WTC11 (cell line): ENCODE results near the gene OTOS. TPM values are rescaled to one million over a fixed set of nuclear protein-coding genes. Genes with fewer than 3 reads are reported as not detected.
A peak's percentile ranks its signal among the peaks of the same experiment; 100 is the strongest.

Experiments
- ATAC-seq: fragments of 200-7000 bp; cut with Tn5 transposase; 2 replicates; pipeline ENCODE4 v1.10.0; 2021; ENCODE audit warnings: mild to moderate bottlenecking, moderate library complexity
- CTCF ChIA-PET: fragments of 300-600 bp; sonication (Branson Sonifier 250); formaldehyde crosslinking; loops from one replicate; lab custom pipeline; 2021; ENCODE audit warnings: antibody characterized with exemption; lab: Charles Lee
- POLR2A ChIA-PET: fragments of 350-600 bp; sonication (Branson Sonifier 250); formaldehyde crosslinking; loops from one replicate; lab custom pipeline; 2021; ENCODE audit warnings: antibody characterized with exemption; lab: Charles Lee
- DNase-seq: peaks from one replicate; pipeline ENCODE4 v3.0.0; 2021; ENCODE audit warnings: low spot score
- H3K27ac Mint-ChIP-seq: 2 replicates; pipeline ENCODE4 v1.8.0; 2021; ENCODE audit warnings: mixed read lengths
- H3K27me3 Mint-ChIP-seq: 2 replicates; pipeline ENCODE4 v1.8.0; 2021; ENCODE audit warnings: low read depth, mild to moderate bottlenecking, moderate library complexity, mixed read lengths
- H3K36me3 Mint-ChIP-seq: 2 replicates; pipeline ENCODE4 v1.8.0; 2021; ENCODE audit warnings: mixed read lengths
- H3K4me1 Mint-ChIP-seq: 2 replicates; pipeline ENCODE4 v1.8.0; 2022; ENCODE audit warnings: mixed read lengths
- H3K4me3 Mint-ChIP-seq: 2 replicates; pipeline ENCODE4 v1.8.0; 2021; ENCODE audit warnings: mild to moderate bottlenecking, moderate library complexity, mixed read lengths
- H3K9me3 Mint-ChIP-seq: 2 replicates; pipeline ENCODE4 v1.8.0; 2021; ENCODE audit warnings: mixed read lengths
- ATF1 ChIP-seq: sonication (generic); formaldehyde crosslinking; IDR thresholded peaks from 2 replicates; pipeline ENCODE4 v1.8.1; 2023; ENCODE audit warnings: mild to moderate bottlenecking, moderate library complexity, missing genetic modification reagents
- CBFB ChIP-seq: sonication (generic); formaldehyde crosslinking; IDR thresholded peaks from 2 replicates; pipeline ENCODE4 v1.8.1; 2022; ENCODE audit warnings: mild to moderate bottlenecking, low read depth, missing genetic modification reagents
- CREB1 ChIP-seq: sonication (generic); formaldehyde crosslinking; IDR thresholded peaks from 2 replicates; pipeline ENCODE4 v1.8.0; 2023; ENCODE audit warnings: mild to moderate bottlenecking, missing genetic modification reagents
- ESRRA ChIP-seq: sonication (generic); formaldehyde crosslinking; IDR thresholded peaks from 2 replicates; pipeline ENCODE4 v1.8.1; 2022; ENCODE audit warnings: mild to moderate bottlenecking, missing genetic modification reagents, borderline replicate concordance
- HMGA2 ChIP-seq: fragments of 250-450 bp; sonication (Bioruptor Pico); IDR thresholded peaks from 2 replicates; pipeline ENCODE4 v1.4.0; 2021; ENCODE audit warnings: mild to moderate bottlenecking, moderate library complexity
- NFATC4 ChIP-seq: fragments of 250-450 bp; sonication (Bioruptor Pico); IDR thresholded peaks from 2 replicates; pipeline ENCODE4 v1.9.0; 2021; ENCODE audit warnings: mild to moderate bottlenecking
- NR2C2 ChIP-seq: sonication (generic); formaldehyde crosslinking; IDR thresholded peaks from 2 replicates; pipeline ENCODE4 v1.8.0; 2022; ENCODE audit warnings: mild to moderate bottlenecking, missing genetic modification reagents
- NR3C1 ChIP-seq: sonication (generic); formaldehyde crosslinking; conservative IDR thresholded peaks from 2 replicates; pipeline ENCODE4 v1.8.1; 2023; ENCODE audit warnings: low read depth, mild to moderate bottlenecking, missing genetic modification reagents
- SP1 ChIP-seq: sonication (generic); formaldehyde crosslinking; conservative IDR thresholded peaks from 2 replicates; pipeline ENCODE4 v1.8.1; 2022; ENCODE audit warnings: missing genetic modification reagents
- ZNF138 ChIP-seq: sonication (generic); formaldehyde crosslinking; conservative IDR thresholded peaks from 2 replicates; pipeline ENCODE4 v1.8.1; 2022; ENCODE audit warnings: mild to moderate bottlenecking, moderate library complexity, missing genetic modification reagents
- ZNF232 ChIP-seq: sonication (generic); formaldehyde crosslinking; IDR thresholded peaks from 2 replicates; pipeline ENCODE4 v1.8.0; 2022; ENCODE audit warnings: mild to moderate bottlenecking, missing genetic modification reagents
- ZNF317 ChIP-seq: sonication (generic); formaldehyde crosslinking; IDR thresholded peaks from 2 replicates; pipeline ENCODE4 v1.8.1; 2023; ENCODE audit warnings: low read depth, mild to moderate bottlenecking, moderate library complexity, missing genetic modification reagents, borderline replicate concordance
- ZNF671 ChIP-seq: fragments of 250-450 bp; sonication (Bioruptor Pico); IDR thresholded peaks from 2 replicates; pipeline ENCODE4 v1.8.0; 2021; ENCODE audit warnings: mild to moderate bottlenecking
- total RNA-seq: library from RNA; stranded (reverse); gene quantifications from 3 replicates; pipeline ENCODE4 v1.2.3, GENCODE V29; 2021
- TF ChIP-seq, protein P1 (sequence below): sonication (generic); formaldehyde crosslinking; IDR thresholded peaks from 2 replicates; pipeline ENCODE4 v1.8.1; 2022; ENCODE audit warnings: mild to moderate bottlenecking, missing genetic modification reagents, moderate library complexity, borderline replicate concordance
- TF ChIP-seq, protein P2 (sequence below): fragments of 250-450 bp; sonication (Bioruptor Pico); IDR thresholded peaks from 2 replicates; pipeline ENCODE4 v2.1.2; 2022; ENCODE audit warnings: mild to moderate bottlenecking, moderate library complexity
- TF ChIP-seq, protein P3 (sequence below): sonication (generic); formaldehyde crosslinking; IDR thresholded peaks from 2 replicates; pipeline ENCODE4 v1.8.1; 2023; ENCODE audit warnings: mild to moderate bottlenecking, missing genetic modification reagents
- TF ChIP-seq, protein P4 (sequence below): sonication (generic); formaldehyde crosslinking; IDR thresholded peaks from 2 replicates; pipeline ENCODE4 v1.8.0; 2023; ENCODE audit warnings: missing genetic modification reagents, mild to moderate bottlenecking, borderline replicate concordance
- TF ChIP-seq, protein P5 (sequence below): sonication (generic); formaldehyde crosslinking; IDR thresholded peaks from 2 replicates; pipeline ENCODE4 v1.8.0; 2022; ENCODE audit warnings: mild to moderate bottlenecking, missing genetic modification reagents
- TF ChIP-seq, protein P6 (sequence below): sonication (generic); formaldehyde crosslinking; IDR thresholded peaks from 2 replicates; pipeline ENCODE4 v1.8.1; 2023; ENCODE audit warnings: mild to moderate bottlenecking, missing genetic modification reagents, borderline replicate concordance

Gene OTOS
- total RNA-seq, 1 experiment from 2014 or later, result not detected

DNA sequence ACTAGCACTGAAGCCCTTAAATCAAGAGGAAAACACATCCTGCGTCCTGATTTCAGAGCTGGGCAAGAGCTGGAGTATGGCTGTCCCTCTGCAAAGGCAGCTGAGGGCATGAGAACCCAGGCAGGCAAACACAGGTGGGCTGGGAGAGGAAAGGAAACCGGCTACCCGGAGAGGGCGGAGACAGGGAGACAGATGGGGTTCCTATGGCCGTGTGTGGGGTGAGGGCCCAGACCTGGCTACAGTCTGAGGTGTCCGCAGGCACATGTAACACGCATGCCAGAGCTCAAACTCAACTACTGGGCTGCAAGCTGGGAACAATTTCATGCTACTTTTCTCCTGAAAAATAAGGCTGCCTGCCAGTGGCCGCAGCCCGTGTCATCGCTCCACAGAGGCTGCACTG, 7.1 kb downstream of the OTOS start (continued):
- no peak for TF ChIP-seq CBFB (CRISPR knock-in tag)
- TF ChIP-seq, protein P1, sequence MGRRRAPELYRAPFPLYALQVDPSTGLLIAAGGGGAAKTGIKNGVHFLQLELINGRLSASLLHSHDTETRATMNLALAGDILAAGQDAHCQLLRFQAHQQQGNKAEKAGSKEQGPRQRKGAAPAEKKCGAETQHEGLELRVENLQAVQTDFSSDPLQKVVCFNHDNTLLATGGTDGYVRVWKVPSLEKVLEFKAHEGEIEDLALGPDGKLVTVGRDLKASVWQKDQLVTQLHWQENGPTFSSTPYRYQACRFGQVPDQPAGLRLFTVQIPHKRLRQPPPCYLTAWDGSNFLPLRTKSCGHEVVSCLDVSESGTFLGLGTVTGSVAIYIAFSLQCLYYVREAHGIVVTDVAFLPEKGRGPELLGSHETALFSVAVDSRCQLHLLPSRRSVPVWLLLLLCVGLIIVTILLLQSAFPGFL (CRISPR knock-in tag), result no peak

DNA sequence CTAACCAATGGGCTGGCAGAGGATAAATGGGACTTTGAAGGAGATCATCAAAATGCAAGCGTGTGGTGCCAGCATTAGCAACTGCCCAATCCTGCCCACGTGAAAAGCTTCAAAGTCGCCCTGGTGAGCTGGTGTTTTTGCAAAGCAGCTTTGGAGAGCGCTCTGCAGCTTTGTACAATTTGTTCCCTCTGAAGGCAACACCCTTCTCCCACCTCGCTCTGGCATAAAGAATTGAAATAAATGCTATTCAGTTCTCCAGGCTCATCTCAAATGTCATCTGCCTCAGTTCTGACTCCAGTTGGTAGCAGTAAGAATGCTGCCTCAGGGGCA, 7.8 kb downstream of the OTOS start:
- Mint-ChIP-seq H3K4me3 (no peak overlapping the region), H3K27me3 (peaks cover 9% of the 10 kb centered on the region), H3K36me3 (peaks cover 58% of the 10 kb centered on the region), H3K4me1 (peaks cover 21% of the 10 kb centered on the region), H3K27ac (no peak overlapping the region), H3K9me3 (no peaks in the 10 kb centered on the region)
- TF ChIP-seq, protein P2, sequence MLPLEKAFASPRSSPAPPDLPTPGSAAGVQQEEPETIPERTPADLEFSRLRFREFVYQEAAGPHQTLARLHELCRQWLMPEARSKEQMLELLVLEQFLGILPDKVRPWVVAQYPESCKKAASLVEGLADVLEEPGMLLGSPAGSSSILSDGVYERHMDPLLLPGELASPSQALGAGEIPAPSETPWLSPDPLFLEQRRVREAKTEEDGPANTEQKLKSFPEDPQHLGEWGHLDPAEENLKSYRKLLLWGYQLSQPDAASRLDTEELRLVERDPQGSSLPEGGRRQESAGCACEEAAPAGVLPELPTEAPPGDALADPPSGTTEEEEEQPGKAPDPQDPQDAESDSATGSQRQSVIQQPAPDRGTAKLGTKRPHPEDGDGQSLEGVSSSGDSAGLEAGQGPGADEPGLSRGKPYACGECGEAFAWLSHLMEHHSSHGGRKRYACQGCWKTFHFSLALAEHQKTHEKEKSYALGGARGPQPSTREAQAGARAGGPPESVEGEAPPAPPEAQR (CRISPR knock-in tag), result no peak
- TF ChIP-seq, protein P3, sequence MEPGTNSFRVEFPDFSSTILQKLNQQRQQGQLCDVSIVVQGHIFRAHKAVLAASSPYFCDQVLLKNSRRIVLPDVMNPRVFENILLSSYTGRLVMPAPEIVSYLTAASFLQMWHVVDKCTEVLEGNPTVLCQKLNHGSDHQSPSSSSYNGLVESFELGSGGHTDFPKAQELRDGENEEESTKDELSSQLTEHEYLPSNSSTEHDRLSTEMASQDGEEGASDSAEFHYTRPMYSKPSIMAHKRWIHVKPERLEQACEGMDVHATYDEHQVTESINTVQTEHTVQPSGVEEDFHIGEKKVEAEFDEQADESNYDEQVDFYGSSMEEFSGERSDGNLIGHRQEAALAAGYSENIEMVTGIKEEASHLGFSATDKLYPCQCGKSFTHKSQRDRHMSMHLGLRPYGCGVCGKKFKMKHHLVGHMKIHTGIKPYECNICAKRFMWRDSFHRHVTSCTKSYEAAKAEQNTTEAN (CRISPR knock-in tag), result no peak
- TF ChIP-seq ESRRA (CRISPR knock-in tag) (no peak), SP1 (CRISPR knock-in tag) (no peak), ZNF138 (CRISPR knock-in tag) (no peak), NR2C2 (CRISPR knock-in tag) (no peak)
- DNase-seq (no peak), ATAC-seq (no peak)
- ChIA-PET CTCF (interaction anchor here (1.3 kb wide), 1 partner anchor 364 kb away, joined by 3 read pairs; no protein-coding TSS in a partner anchor), POLR2A (no interaction called here)

DNA sequence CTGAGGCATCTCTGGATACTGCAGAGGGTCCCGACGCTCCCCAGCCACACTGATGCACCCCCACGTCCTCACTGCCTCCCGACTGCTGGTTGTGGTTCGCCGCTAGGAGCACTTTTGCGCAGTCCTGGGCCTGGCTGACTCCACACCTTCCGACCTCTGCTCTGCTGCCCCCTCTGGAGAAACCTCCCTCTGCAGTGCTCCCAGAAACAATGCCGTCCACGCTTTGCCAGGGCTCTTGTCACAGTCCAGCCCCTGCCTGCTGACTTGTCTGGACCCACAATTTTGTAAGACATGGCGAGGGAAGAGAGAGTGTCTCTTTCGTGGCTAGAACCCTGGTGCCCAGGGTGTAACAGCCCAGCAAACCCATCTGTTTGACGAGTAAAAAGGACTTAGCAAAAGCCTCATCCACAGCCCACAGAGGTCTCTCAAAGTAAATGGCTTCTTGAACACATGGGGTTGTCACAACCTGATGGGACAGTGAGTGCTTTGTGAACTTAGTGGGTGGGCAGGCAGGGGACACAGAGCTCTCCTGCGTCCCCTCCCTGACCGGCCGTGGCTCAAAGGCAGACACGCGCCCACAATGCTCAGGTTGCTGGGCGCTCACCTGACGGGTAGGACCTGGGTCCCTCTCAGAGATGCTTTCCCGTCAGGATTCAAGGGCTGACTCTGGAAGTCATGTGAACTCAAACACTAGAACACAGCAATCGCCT, 8.4 kb downstream of the OTOS start:
- Mint-ChIP-seq H3K27me3 (peaks cover 6% of the 10 kb centered on the region), H3K27ac (no peak overlapping the region), H3K9me3 (no peaks in the 10 kb centered on the region), H3K4me1 (peaks cover 19% of the 10 kb centered on the region), H3K4me3 (no peak overlapping the region), H3K36me3 (peaks cover 58% of the 10 kb centered on the region)
- POLR2A ChIA-PET, result no interaction called here
- CTCF ChIA-PET, result interaction anchor here (1.3 kb wide), 1 partner anchor 365 kb away, joined by 3 read pairs; no protein-coding TSS in a partner anchor
- DNase-seq, result peak; percentile 48
- ATAC-seq, result peak; percentile 65
- no peak for TF ChIP-seq ZNF671
- TF ChIP-seq ZNF317 (CRISPR knock-in tag), result no peak
- TF ChIP-seq, protein P3 (CRISPR knock-in tag), result no peak
- TF ChIP-seq, protein P4, sequence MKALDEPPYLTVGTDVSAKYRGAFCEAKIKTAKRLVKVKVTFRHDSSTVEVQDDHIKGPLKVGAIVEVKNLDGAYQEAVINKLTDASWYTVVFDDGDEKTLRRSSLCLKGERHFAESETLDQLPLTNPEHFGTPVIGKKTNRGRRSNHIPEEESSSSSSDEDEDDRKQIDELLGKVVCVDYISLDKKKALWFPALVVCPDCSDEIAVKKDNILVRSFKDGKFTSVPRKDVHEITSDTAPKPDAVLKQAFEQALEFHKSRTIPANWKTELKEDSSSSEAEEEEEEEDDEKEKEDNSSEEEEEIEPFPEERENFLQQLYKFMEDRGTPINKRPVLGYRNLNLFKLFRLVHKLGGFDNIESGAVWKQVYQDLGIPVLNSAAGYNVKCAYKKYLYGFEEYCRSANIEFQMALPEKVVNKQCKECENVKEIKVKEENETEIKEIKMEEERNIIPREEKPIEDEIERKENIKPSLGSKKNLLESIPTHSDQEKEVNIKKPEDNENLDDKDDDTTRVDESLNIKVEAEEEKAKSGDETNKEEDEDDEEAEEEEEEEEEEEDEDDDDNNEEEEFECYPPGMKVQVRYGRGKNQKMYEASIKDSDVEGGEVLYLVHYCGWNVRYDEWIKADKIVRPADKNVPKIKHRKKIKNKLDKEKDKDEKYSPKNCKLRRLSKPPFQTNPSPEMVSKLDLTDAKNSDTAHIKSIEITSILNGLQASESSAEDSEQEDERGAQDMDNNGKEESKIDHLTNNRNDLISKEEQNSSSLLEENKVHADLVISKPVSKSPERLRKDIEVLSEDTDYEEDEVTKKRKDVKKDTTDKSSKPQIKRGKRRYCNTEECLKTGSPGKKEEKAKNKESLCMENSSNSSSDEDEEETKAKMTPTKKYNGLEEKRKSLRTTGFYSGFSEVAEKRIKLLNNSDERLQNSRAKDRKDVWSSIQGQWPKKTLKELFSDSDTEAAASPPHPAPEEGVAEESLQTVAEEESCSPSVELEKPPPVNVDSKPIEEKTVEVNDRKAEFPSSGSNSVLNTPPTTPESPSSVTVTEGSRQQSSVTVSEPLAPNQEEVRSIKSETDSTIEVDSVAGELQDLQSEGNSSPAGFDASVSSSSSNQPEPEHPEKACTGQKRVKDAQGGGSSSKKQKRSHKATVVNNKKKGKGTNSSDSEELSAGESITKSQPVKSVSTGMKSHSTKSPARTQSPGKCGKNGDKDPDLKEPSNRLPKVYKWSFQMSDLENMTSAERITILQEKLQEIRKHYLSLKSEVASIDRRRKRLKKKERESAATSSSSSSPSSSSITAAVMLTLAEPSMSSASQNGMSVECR (CRISPR knock-in tag), result no peak
- TF ChIP-seq, protein P5, sequence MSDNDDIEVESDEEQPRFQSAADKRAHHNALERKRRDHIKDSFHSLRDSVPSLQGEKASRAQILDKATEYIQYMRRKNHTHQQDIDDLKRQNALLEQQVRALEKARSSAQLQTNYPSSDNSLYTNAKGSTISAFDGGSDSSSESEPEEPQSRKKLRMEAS (CRISPR knock-in tag), result no peak
- TF ChIP-seq NFATC4 (CRISPR knock-in tag), result no peak
- TF ChIP-seq ATF1 (CRISPR knock-in tag), result no peak
- TF ChIP-seq CREB1 (CRISPR knock-in tag), result no peak
- no peak for TF ChIP-seq NR3C1 (CRISPR knock-in tag)
- TF ChIP-seq HMGA2, result no peak
- no peak for TF ChIP-seq ZNF232 (CRISPR knock-in tag)
- TF ChIP-seq, protein P6, sequence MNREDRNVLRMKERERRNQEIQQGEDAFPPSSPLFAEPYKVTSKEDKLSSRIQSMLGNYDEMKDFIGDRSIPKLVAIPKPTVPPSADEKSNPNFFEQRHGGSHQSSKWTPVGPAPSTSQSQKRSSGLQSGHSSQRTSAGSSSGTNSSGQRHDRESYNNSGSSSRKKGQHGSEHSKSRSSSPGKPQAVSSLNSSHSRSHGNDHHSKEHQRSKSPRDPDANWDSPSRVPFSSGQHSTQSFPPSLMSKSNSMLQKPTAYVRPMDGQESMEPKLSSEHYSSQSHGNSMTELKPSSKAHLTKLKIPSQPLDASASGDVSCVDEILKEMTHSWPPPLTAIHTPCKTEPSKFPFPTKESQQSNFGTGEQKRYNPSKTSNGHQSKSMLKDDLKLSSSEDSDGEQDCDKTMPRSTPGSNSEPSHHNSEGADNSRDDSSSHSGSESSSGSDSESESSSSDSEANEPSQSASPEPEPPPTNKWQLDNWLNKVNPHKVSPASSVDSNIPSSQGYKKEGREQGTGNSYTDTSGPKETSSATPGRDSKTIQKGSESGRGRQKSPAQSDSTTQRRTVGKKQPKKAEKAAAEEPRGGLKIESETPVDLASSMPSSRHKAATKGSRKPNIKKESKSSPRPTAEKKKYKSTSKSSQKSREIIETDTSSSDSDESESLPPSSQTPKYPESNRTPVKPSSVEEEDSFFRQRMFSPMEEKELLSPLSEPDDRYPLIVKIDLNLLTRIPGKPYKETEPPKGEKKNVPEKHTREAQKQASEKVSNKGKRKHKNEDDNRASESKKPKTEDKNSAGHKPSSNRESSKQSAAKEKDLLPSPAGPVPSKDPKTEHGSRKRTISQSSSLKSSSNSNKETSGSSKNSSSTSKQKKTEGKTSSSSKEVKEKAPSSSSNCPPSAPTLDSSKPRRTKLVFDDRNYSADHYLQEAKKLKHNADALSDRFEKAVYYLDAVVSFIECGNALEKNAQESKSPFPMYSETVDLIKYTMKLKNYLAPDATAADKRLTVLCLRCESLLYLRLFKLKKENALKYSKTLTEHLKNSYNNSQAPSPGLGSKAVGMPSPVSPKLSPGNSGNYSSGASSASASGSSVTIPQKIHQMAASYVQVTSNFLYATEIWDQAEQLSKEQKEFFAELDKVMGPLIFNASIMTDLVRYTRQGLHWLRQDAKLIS, result no peak
